H54 (cell line): ENCODE measurements around the gene EAF2.

Source experiments
- DNase-seq: peaks from one replicate; pipeline ENCODE4 v3.0.0; 2011; ENCODE audit warnings: low spot score, mixed read lengths; ENCODE audit not compliant: insufficient read length
- FAIRE-seq: peaks from 3 replicates; lab custom pipeline; 2011; peaks lifted over from hg19 to GRCh38; lab: Jason Lieb, UNC
- POLR2A ChIP-seq: IDR thresholded peaks from 2 replicates; pipeline ENCODE4 v1.6.1; 2011; ENCODE audit warnings: low read depth, mild to moderate bottlenecking, low read length

The EAF2 gene

DNA sequence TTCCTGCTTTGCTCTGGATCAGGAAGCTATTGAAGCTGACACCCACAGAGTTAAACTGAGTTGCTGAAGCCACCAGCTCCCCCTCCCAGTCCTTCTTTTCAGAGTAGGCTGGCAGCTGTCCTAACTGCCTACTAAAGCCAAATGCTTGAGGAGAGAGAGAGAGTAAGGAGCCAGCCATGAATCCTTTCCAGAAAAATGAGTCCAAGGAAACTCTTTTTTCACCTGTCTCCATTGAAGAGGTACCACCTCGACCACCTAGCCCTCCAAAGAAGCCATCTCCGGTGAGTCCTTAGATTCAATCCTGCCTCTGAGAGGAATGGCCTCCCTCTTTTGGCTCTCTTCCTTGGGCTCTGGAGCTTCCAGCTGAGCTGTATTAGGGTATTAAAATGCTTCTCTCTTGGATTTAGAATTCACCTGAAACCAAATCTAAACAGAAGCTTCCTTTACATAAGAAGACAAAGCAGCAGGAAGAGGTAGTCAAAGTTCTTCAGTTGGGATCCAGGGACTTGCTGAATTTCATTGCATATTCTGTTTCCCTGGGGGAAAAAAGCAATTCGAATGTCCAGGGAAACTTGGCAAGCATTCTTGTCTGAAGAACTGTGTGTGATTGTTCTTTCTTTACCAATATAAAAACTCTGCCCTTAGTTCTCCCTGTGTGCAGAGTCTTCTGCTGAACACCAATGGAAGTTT is 59.4 kb downstream of the EAF2 start, which contains the start of gene SLC15A2:
Gene SLC15A2 (plus strand): TSS at position 101 of the 690 bp plus-strand sequence. CDS start 76 bp downstream, at position 177.
- no peak for DNase-seq
- no peak for FAIRE-seq
- TF ChIP-seq POLR2A, result no peak

- FAIRE-seq (no peak), DNase-seq (no peak)
- no peak for TF ChIP-seq POLR2A
Measured at GRCh38 chr3:121895121-121895520, 60.1 kb downstream of the EAF2 start.

GRCh38 chr3:121895736-121896135 is 60.7 kb downstream of the EAF2 start:
- no peak for DNase-seq
- no peak for TF ChIP-seq POLR2A
- FAIRE-seq, result no peak

DNA sequence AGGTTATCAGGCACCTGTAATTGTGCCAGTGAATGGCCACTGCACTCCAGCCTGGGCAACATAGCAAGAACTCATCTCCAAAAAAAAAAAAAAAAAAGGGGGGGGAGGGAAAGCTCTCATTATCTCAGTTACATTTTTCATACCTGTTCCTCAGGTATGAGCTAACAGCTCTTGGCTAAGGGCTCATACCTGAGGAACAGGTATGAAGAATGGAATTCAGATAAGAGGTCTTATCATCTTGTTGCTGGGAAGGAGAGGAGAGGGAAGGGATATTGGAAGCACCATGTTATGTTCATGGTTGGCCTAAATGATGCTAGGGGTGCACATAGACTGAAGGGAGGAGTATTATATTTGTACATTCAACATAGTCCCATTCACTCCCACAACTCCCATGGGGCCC is 61.8 kb downstream of the EAF2 start:
- FAIRE-seq (no peak), DNase-seq (no peak)
- TF ChIP-seq POLR2A, result no peak

DNA sequence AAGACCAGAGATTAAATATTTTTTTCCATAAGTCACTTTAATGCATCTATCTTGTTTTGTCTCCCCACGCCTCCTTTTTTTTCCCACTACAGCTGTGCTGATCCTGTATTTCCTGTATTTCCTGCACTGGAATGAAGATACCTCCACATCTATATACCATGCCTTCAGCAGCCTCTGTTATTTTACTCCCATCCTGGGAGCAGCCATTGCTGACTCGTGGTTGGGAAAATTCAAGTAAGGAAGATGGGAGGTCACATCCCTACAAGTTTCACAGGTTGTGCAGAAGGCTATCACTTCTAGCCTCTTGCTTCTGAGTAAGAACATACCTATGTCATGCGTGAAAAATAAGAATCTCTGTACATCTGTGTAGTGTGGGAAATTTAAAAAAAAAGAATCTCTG is 62.3 kb downstream of the EAF2 start:
- no peak for TF ChIP-seq POLR2A
- DNase-seq, result no peak
- no peak for FAIRE-seq

DNA sequence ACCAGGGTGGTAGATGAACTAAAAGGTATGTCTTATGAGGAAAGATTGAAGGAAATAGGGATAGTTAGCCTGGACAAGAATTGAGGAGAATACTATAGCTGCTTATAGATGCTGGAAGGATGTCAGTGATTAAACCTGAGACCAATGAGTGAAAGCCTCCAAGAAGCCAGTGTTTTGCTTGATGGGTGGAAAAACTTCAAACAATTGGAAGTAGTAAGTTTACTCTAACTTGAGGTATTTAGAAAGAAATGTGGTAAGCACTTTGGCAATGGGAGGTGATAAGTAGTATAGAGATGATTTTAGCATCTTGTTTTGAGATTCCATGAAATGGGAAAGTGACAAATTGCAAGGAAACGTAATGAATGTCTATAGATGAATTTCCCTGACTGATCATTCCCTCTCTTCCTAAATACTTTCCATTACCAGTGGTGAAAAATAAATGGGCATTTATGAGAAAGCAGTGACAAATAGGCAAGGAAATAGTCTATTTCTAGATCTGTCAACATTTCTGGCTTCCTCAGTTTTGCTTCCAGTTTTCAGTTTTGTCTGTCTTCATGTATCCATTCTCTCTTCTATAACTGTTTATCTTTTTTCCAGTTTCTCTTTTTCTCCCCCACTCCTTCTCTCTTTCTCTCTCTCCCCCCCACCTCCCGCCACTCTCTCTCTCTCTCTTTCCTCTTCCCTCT is 78.4 kb downstream of the EAF2 start:
- TF ChIP-seq POLR2A, result no peak
- DNase-seq (no peak), FAIRE-seq (no peak)

- DNase-seq (no peak), FAIRE-seq (no peak)
- TF ChIP-seq POLR2A, result no peak
Measured at GRCh38 chr3:121914081-121914998, 79.3 kb downstream of the EAF2 start.

- TF ChIP-seq POLR2A, result no peak
- FAIRE-seq (no peak), DNase-seq (no peak)
Measured at GRCh38 chr3:121916189-121916588, 81.2 kb downstream of the EAF2 start.

DNA sequence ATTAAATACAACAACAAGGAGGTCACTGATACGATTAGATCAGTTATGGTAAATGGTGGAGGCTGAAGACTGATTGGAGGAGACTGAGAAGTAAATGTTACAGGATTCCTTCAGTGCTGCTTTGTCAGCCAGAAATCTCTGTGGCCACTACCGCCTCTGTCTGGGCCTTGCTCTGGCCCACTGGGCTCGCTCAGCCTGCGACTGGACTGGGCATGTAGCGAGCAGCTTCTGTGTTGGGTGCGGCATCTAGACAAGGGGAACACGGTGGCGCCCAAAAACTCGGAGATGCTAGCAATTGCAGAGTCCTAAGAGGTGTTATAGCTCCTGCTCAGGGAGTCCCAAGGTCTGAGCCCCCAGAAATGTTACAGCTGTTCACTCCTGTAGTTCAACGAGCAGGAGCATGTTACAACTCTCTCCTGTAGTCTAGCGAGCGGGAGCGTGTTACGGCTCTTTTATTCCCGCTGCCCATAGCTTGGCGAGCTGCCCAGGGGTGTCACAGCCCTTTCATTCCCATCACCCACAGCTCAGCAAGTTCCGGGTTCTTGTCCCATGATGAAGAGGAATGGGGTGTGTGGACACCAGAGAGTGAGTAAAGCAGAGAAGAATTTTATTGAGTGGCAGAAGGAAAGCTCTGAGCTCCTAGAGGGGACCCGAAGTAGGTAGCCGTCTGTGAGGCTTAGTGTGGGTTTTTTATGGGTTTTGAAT is 83.9 kb downstream of the EAF2 start:
- no peak for TF ChIP-seq POLR2A
- no peak for FAIRE-seq
- no peak for DNase-seq

GRCh38 chr3:121924734-121925133 is 89.7 kb downstream of the EAF2 start:
- DNase-seq (no peak), FAIRE-seq (no peak)
- no peak for TF ChIP-seq POLR2A

GRCh38 chr3:121926380-121926779 is 91.4 kb downstream of the EAF2 start:
- FAIRE-seq, result no peak
- TF ChIP-seq POLR2A, result no peak

More at GRCh38 chr3:121926380-121926779, 91.4 kb downstream of the EAF2 start:
- no peak for DNase-seq
